Measurements from ENCODE around the gene RHEB.

GRCh38 chr7:151498495-151498894, 21.2 kb downstream of the RHEB start:
- TF ChIP-seq ATF1 (CRISPR knock-in tag; IDR thresholded peaks at IDR 0.05) (no peak), POLR2AphosphoS5 (IDR thresholded peaks at IDR 0.05; ENCODE audit: low read depth, low read length) (no peak), TOE1 (CRISPR knock-in tag; IDR thresholded peaks at IDR 0.05) (no peak), MAX (IDR thresholded peaks at IDR 0.05) (no peak), BCLAF1 (IDR thresholded peaks at IDR 0.05) (no peak), GTF3A (CRISPR knock-in tag; conservative IDR thresholded peaks at IDR 0.05) (no peak), ZSCAN12 (CRISPR knock-in tag; IDR thresholded peaks at IDR 0.05) (no peak), KLF15 (CRISPR knock-in tag; IDR thresholded peaks at IDR 0.05; ENCODE audit: borderline replicate concordance) (no peak), ZUFSP (CRISPR knock-in tag; IDR thresholded peaks at IDR 0.05; ENCODE audit: borderline replicate concordance) (no peak)

Measured in HepG2 (cell line).